Duodenal mucosa (tissue), 2 donors: ENCODE data around the gene NUFIP1.

Source experiments
- H3K27ac ChIP-seq: one replicate; pipeline ENCODE4 v1.7.0; 2013; ENCODE audit warnings: low read depth, low read length
- H3K27me3 ChIP-seq, 2 donors: one replicate each; pipeline ENCODE4 v1.7.0; 2013; ENCODE audit warnings: low read length in 2 of 2, control low read depth in 1 of 2; ENCODE audit not compliant: insufficient read depth in 2 of 2, control insufficient read depth in 1 of 2
- H3K36me3 ChIP-seq, 2 donors: one replicate each; pipeline ENCODE4 v1.7.0; 2013; ENCODE audit warnings: low read length in 2 of 2, control low read depth in 1 of 2; ENCODE audit not compliant: insufficient read depth in 2 of 2, control insufficient read depth in 1 of 2
- H3K4me1 ChIP-seq, 2 donors: one replicate each; pipeline ENCODE4 v1.7.0; 2013; ENCODE audit warnings: low read length in 2 of 2, control low read depth in 1 of 2; ENCODE audit not compliant: insufficient read depth in 2 of 2, control insufficient read depth in 1 of 2
- H3K4me3 ChIP-seq, 2 donors: one replicate each; pipeline ENCODE4 v1.7.0; 2013; ENCODE audit warnings: low read length in 2 of 2, low read depth in 1 of 2
- H3K9ac ChIP-seq, 2 donors: one replicate each; pipeline ENCODE4 v1.7.0; 2013; ENCODE audit warnings: low read length in 2 of 2, low read depth in 1 of 2
- H3K9me3 ChIP-seq, 2 donors: one replicate each; pipeline ENCODE4 v1.7.0; 2013; ENCODE audit warnings: low read length in 2 of 2, control low read depth in 1 of 2; ENCODE audit not compliant: control insufficient read depth in 1 of 2

NUFIP1 gene

DNA sequence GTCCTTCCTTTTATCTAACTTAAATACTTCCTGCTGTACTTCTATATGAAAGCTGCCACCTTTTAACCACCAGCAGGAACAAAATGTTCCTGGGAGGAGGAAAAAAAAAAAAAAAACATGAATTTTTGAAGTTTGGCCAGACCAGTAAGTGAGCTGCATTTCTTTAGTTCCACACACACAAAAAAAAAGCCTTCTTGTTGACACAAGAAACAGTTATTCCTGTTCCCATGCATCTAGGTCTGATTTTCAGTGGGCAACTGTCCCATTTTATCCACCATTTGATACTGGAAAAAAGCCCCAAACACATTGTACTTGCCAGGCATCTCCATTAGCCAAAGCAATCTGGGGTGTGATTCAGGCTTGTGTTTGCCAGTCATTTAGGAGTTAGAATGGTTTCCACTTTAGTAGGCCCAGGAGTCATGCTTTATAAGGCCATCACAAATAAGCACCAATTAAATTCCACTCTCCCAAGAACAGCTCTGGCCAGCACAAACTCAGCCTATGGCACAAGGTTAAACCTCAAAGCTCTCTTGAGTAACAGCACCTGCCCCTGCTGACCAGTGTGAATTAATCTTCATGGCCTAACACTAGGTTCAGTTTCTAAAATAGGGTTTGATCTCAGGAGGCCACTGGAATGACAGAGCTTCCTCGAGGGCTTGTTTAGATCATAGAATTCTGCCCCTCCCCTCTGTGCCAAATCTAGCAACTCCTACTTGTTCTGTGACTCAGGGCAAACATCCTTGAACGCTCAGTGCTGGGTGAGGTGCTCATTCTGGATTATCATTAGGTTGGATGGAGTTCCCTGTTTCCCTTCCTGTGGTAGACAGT is 67.1 kb downstream of the NUFIP1 start:
- H3K27ac ChIP-seq: no peak overlapping the region
- H3K4me1 ChIP-seq: peaks cover 11 to 18% of the 10 kb centered on the region in 2 donors
- H3K36me3 ChIP-seq: no peaks in the 10 kb centered on the region
- no peak overlapping the region for H3K4me3 ChIP-seq
- no peak overlapping the region for H3K9ac ChIP-seq
- H3K27me3 ChIP-seq: no peaks in the 10 kb centered on the region
- H3K9me3 ChIP-seq: no peaks in the 10 kb centered on the region

- no peak overlapping the region for H3K4me3 ChIP-seq
- H3K36me3 ChIP-seq: no peaks in the 10 kb centered on the region
- H3K27ac ChIP-seq: peak overlapping the region; percentile 35
- H3K27me3 ChIP-seq: no peaks in the 10 kb centered on the region
- H3K9me3 ChIP-seq: no peaks in the 10 kb centered on the region
- H3K4me1 ChIP-seq: peaks cover 11 to 18% of the 10 kb centered on the region in 2 donors
- H3K9ac ChIP-seq: no peak overlapping the region
These were observed 67.9 kb downstream of the NUFIP1 start for GRCh38 chr13:44921246-44921877.

- Histone ChIP-seq H3K4me1 (peaks cover 11 to 18% of the 10 kb centered on the region in 2 donors), H3K27me3 (no peaks in the 10 kb centered on the region), H3K4me3 (no peak overlapping the region), H3K36me3 (no peaks in the 10 kb centered on the region), H3K9me3 (no peaks in the 10 kb centered on the region), H3K27ac (no peak overlapping the region), H3K9ac (no peak overlapping the region)
These were observed 69.3 kb downstream of the NUFIP1 start for GRCh38 chr13:44920013-44920412.

DNA sequence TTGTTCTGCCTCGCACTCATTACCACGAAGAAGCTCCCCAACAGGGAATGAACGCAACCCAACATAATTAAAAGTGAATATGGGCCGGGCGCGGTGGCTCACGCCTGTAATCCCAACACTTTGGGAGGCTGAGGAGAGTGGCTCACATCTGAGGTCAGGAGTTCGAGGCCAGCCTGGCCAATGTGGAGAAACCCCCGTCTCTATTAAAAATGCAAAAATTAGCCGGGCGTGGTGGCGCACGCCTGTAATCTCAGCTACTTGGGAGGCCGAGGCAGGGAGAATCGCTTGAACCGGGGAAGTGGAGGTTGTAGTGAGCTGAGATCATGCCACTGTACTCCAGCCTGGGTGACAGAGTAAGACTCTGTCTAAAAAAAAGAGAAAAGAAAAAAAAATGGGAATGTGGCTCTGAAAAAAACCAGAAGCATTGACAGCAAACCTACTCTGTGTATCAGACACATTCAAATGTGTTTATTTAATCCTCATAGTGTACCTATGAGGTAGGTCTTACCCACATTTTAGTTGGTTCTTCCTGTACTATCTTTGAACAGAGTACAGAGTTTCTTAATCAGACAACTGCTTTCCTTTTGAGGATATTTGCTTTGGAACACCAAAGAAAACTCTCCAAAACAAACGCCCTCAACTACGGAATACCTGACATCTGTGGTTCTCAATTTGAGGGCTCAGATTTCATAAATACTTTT is 70.0 kb downstream of the NUFIP1 start:
- peak overlapping the region; percentile 96 for H3K27ac ChIP-seq
- H3K9ac ChIP-seq: peak overlapping the region; percentile 77 to 85
- H3K36me3 ChIP-seq: no peaks in the 10 kb centered on the region
- no peaks in the 10 kb centered on the region for H3K9me3 ChIP-seq
- peak overlapping the region; percentile 79 to 94 for H3K4me3 ChIP-seq
- H3K4me1 ChIP-seq: peaks cover 11 to 18% of the 10 kb centered on the region in 2 donors
- H3K27me3 ChIP-seq: no peaks in the 10 kb centered on the region

GRCh38 chr13:44918326-44919103 is 70.8 kb downstream of the NUFIP1 start:
- Histone ChIP-seq H3K9me3 (no peaks in the 10 kb centered on the region), H3K27me3 (no peaks in the 10 kb centered on the region), H3K27ac (peak overlapping the region; percentile 96), H3K4me3 (peak overlapping the region; percentile 79 to 94), H3K36me3 (no peaks in the 10 kb centered on the region), H3K4me1 (peaks cover 11 to 18% of the 10 kb centered on the region in 2 donors), H3K9ac (peak overlapping the region; percentile 77 to 85)

DNA sequence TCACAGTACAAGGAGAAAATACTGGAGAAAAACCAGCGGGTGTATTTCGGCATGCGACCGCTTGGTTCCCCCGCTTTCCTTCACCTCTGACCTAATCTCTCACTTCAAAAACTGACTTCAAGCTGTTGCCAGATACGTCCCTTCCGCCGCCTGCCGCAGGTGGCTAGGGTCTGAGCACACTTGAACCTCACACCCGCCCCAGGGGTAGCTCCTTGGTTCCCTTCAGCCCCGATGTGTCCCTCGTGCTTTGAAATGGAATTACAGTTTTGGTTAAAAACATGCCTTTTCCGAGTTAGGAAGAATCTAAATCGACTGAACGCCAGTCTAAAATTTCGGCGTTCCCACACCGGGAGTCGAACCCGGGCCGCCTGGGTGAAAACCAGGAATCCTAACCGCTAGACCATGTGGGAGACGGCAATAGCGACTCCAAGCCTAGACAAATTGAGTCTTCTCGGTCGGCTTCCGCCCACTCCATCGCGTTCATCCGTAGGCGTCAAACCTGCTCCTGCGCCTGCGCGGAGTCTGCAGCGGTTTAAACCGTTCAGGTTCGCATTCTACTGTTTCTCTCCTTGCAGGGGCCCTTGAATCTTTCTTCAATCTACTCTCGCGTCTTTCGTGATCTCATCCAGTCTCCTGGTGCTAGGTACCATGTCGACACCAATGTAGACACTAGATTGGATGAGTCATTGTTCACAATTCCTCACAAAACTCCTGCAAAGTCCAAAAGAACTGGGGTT is 71.5 kb downstream of the NUFIP1 start:
- H3K4me3 ChIP-seq: peak overlapping the region; percentile 79 to 94
- peak overlapping the region; percentile 77 to 88 for H3K9ac ChIP-seq

DNA sequence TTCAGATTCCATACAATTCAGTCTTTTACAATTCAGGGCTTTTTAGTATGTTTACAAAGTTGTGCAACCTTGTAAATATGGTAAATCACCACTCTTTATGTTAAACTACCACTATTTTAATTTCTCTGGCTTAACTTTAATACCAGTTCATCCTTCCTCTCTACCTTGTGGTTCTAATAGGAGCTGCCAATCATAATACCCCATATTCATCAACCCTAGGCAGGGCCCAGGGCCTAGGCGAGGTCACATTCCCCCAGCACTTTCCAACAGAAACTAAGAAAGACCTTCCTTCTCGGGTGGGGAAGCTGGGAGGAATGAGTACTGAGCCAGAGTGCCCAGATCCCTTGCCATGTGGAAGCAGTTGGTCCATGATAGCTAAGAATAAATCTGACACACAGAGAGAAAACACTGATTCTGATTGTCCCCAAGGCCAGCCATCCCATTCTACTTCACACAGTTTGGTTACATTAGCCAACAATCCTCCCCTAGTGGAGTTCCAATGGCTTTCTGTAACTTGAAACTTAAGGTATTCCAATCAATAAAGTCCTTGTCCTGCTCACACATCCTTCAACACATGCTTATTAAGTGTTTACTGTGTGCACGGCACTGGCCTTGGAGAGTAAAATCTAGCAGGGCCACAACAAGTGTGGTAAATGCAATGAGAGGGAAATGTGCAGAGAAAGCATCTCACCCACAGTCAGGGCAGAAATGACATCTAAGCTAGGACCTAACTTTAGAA is 76.8 kb downstream of the NUFIP1 start:
- no peaks in the 10 kb centered on the region for H3K4me1 ChIP-seq
- peaks cover 6 to 7% of the 10 kb centered on the region in 2 donors for H3K9me3 ChIP-seq
- H3K9ac ChIP-seq: no peak overlapping the region
- H3K36me3 ChIP-seq: no peaks in the 10 kb centered on the region
- no peak overlapping the region for H3K4me3 ChIP-seq
- H3K27ac ChIP-seq: no peak overlapping the region
- H3K27me3 ChIP-seq: no peaks in the 10 kb centered on the region

More for the DNA sequence above, 71.5 kb downstream of the NUFIP1 start:
- Histone ChIP-seq H3K27me3 (no peaks in the 10 kb centered on the region), H3K36me3 (no peaks in the 10 kb centered on the region), H3K4me1 (peaks cover 11 to 18% of the 10 kb centered on the region in 2 donors), H3K9me3 (no peaks in the 10 kb centered on the region), H3K27ac (peak overlapping the region; percentile 96)

DNA sequence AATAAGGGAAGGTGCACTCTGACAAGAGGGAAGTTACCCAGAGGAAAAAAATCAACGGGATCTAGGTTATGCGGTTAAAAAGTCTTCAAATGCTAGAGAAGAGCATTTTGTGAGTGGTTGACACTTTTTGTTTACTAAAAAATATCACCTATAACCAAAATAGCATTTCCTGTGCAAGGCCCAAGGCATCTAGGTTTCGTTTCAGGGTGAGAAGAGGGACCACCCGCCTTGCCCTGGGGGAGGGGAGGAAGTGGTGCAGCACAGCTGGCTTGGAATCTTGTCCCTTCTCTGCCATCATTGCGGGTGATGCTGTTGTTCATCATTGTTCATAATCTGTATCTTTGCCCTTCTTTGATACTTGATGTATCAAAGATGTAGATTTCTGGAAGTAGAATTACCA is 80.6 kb downstream of the NUFIP1 start:
- no peak overlapping the region for H3K4me3 ChIP-seq
- peaks cover 0 to 14% of the 10 kb centered on the region in 2 donors for H3K4me1 ChIP-seq
- no peaks in the 10 kb centered on the region for H3K27me3 ChIP-seq
- H3K9me3 ChIP-seq: peaks cover 6 to 7% of the 10 kb centered on the region in 2 donors
- no peak overlapping the region for H3K9ac ChIP-seq
- H3K36me3 ChIP-seq: no peaks in the 10 kb centered on the region
- no peak overlapping the region for H3K27ac ChIP-seq

DNA sequence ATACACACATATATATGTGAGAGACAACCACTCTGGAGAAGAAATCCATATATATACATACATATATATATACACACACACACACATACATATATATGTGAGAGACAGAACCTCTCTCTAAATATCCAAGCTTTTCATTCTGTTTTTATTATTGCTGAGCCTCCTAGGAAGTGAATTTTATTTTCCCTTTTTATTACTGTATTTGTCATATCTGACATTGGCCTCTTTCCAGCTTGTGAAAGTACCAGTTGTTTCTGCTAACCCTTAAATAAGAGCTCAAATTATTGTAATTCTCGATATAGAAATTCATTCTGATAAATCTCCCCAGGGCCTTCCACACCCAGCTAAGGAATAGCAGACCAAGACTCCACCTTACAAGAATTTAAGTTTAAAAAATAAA is 81.0 kb downstream of the NUFIP1 start:
- no peak overlapping the region for H3K4me3 ChIP-seq

More for the DNA sequence above, 81.0 kb downstream of the NUFIP1 start:
- H3K27ac ChIP-seq: no peak overlapping the region
- H3K4me1 ChIP-seq: peaks cover 0 to 14% of the 10 kb centered on the region in 2 donors
- H3K27me3 ChIP-seq: no peaks in the 10 kb centered on the region
- H3K9me3 ChIP-seq: peaks cover 6 to 7% of the 10 kb centered on the region in 2 donors
- no peaks in the 10 kb centered on the region for H3K36me3 ChIP-seq
- H3K9ac ChIP-seq: no peak overlapping the region
